KBM-7 (cell line): Measurements from ENCODE around the gene CRB1.

Source experiments
- DNase-seq: peaks from one replicate; pipeline ENCODE4 v3.0.0-alpha.2; 2015
- in situ Hi-C: fragments of 300-500 bp; cut with MboI; formaldehyde crosslinking; loops from 2 replicates; pipeline ENCODE4 v1.14.3; 2020; ENCODE audit warnings: low sequenced_read_pairs, low pct_unique_long_range_greater_than_20kb, mixed read lengths

Gene CRB1

DNA sequence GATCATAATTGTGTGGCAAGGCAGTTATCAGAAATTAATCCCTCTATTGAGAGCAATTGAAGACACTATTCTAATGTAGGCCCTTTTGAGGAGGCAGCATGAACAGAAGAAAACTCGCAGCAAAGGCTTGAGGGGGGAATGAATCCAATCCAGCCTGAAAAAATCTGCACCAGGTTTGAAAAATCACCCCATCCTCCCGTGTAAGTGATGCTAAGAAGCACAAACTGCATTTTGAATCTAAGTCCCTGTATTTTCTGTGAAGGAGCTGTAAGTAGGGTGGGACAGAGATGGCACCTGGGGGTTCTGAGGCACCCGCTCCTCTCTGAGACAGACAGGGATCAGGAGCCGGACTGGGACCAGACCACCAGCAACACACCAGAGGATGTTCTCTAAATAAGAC lies at the start of gene CRB1:
Gene CRB1 (plus strand): TSS at position 241 of the 400 bp plus-strand sequence. CDS start 161 bp downstream, outside the sequence.
- in situ Hi-C loops = no loop called here

DNA sequence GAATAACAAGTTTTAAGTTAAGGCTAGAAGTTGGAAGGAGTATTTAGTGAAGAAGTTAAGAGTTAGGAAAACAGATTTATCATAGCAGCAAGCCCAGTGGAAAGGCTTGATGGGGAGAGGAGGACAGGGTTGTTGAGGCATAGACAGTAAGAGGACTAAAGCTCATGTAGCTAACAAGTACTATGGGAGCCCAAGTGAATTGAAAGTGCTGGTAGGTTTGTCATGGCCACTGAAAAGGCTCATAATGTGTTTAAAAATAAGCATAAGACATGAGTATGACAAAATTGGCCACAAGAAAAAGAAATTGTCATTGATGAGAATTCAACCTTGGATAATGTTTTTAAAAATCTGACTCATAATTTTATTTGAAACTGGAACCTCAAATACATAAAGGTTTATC lies 49.2 kb upstream of the CRB1 start:
- in situ Hi-C loops = no loop called here
- no peak for DNase-seq

More for the DNA sequence above, at the start of gene CRB1:
- no peak for DNase-seq

DNA sequence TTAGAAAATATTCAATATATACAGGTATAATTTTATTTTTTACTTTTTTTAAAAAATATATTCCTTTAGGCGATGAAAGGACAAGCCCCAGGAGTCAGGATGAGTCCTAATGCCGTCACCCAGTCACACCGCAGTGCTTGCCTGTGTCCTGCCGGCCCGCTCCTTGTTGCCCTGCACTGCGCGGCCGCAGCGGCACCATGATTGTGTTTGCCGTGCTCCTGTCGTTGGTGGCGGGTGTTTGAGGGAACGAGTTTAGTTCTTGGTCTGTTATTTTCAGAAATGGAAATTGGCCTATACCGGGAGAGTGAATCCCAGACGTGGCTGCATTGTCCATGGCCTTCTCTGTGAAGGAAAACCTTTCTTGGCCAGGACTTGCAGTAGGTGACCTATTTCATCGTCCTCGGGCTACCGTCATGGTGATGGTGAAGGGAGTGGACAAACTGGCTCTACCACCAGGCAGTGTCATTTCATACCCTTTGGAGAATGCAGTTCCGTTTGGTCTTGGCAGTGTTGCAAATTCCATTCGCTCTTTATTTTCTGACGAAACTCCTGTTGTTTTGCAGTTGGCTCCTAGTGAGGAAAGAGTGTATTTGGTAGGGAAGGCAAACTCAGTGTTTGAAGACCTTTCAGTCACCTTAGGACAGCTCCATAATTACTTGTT lies 45.9 kb upstream of the CRB1 start:
- DNase-seq = no peak
- in situ Hi-C loops = no loop called here

DNA sequence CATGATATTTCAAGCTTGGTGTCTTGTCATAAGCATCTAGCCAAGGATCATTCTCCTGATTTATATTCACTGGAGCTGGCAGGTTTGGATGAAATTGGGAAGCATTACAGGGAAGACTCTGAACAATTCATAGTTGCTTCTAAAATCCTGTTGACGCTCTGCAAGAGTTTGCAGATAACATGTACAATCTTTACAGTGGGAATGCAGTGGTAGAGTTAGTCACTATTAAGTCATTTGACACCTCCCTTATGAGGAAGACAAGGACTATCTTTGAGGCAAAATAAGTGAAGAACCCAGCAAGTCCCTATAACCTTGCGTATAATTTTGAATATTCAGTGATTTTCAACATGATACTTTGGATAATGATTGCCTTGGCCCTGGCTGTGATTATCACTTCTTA lies 45.3 kb upstream of the CRB1 start:
- no peak for DNase-seq
- in situ Hi-C loops = no loop called here

DNA sequence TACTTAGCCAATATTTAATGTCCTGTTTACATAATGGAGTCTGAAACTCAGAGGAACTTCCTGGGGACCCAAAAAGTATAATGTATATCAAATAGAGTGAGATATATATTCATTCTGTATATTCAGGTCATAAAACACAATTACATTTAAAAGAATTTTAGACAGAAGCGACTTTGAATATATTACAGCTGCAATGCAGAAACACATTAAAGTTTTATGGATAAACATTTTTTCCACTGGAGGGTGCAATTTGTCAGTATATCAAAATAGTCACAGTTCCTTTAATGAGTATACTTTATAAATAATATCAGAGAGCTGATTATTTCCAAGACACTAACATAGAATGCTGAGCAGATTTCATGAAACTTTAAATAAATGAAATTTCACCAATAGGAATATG lies 43.9 kb upstream of the CRB1 start:
- in situ Hi-C loops = no loop called here
- no peak for DNase-seq

DNA sequence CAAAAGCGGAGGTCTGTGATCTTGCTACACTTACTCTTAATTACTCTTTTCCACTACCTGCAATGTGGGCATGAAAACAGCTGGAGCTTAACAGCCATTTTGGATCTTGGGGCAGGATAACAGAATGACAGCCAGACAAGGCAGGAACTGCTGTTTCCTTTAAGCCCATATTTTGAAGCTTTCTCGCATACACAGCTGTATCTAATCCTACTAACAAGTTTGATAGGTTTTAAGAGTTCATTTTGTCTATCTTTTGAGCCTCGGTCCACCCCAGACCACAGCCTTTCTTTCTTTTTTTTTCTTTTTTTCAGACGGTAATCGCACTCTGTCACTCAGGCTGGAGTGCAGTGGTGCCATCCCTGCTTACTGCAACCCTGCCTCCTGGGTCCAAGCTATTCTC lies 42.4 kb upstream of the CRB1 start:
- in situ Hi-C loops = no loop called here
- no peak for DNase-seq

DNA sequence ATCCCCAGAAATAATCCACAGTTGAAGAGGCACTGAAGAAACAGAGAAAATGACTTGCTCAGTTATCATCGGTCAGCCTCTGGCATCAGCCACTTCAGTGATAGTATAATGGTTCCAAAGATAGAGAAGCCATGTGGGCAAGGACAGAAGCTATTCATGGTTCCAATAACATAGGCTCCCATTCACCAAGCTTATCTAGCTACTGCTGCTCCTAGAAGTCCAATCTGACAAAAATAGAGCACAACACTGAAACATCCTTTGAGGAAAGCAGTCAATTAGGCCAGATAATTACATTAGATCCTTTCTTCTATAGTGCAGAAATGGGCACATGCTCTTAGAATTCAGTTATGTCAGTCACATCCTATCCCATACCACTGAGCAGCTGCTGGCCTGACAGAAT lies 33.5 kb upstream of the CRB1 start:
- in situ Hi-C loops = no loop called here

DNA sequence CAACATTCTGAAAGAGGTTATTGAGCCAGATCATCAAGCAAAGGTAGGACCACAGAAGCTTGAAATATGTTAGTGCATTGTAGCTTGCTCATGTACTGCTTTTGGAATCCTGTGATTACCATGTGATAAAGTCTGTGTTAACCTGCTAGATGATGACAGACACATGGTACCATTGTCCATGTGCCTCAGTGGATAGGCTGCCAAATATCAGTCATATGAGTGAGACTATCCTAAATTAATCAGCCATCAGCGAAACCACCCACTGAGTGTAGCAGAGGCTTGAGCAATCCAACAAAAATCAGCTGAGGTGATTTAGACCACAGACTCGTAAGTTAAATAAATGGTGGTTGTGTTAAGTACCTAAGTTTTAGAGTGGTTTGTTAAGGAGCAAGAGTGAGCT lies 32.7 kb upstream of the CRB1 start:
- in situ Hi-C loops = no loop called here
- DNase-seq = no peak

More for the DNA sequence above, 33.5 kb upstream of the CRB1 start:
- no peak for DNase-seq

DNA sequence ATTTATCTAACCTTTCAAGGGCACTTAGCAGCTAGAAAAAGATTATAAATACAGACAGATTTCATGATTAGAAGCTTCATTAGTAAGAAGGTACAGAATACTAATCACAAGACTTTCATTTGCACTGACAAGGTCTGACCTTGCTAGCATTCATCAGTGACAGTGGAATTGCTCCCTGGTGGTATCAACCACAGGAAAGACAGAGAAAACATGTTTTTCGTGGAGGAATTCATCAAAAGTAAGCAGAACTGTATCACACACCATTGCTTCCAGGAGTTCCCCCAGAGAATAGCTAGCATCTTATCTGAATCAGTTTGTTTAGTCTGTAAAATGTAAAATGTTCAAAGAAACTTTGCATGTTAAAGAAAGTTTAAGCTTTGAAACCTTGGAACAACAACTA lies 20.6 kb upstream of the CRB1 start:
- in situ Hi-C loops = no loop called here
- DNase-seq = no peak

DNA sequence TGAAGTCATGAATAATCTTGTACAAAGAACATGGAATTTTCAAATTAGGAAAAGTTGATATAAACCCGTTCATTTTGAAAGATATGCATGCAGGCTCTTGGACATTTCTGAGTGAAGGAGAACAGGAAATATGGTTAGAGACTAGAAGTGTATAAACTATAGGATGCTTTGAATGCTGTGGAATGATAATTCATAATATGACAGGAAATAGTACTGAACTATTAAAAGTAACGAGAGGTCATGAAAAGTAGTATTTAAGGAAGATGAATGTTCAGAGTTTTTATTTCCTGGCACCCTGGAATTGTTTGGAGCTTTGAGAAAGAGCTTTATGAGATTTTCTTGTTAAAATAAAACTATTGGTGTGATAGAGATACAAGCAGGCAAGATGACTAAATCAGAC lies 18.7 kb upstream of the CRB1 start:
- DNase-seq = no peak
- in situ Hi-C loops = no loop called here

DNA sequence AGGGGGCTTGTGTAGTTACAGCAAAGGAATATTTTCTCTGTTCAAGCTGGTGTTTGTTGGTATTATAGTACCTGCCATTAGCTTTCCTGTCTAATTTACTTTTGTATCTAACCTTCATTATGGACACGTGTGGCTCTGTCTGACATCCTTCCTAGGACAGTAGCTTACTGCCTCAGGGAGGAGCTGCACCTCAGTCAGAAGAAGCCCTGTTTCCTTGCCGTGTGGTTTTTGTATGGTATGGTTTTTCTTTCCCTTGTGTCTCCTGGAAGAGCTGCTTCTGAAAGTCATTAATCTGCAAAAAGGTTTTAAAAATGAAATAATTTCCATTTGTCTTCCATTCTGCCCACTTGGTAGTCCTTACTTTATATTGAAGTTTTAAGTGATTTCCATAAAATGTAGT lies 17.4 kb upstream of the CRB1 start:
- DNase-seq = no peak
- in situ Hi-C loops = no loop called here

DNA sequence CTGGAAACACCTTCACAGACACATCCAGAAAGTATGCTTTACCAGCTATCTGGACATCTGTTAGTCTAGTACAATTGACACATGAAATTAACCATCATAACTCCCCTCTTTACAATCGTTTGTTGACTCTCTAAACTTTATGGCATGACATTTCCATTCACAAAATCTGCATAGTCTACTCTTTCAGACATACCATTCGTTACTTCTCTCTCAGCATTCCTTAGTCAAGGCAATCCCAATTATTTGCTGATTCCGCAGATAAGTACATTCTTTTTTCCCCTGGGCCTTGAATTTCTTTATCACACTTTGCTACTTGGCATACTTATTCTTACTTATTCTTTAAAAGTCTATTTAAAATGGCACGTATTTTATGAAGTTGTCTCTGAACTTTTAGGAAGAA lies 15.1 kb upstream of the CRB1 start:
- no peak for DNase-seq
- in situ Hi-C loops = no loop called here

DNA sequence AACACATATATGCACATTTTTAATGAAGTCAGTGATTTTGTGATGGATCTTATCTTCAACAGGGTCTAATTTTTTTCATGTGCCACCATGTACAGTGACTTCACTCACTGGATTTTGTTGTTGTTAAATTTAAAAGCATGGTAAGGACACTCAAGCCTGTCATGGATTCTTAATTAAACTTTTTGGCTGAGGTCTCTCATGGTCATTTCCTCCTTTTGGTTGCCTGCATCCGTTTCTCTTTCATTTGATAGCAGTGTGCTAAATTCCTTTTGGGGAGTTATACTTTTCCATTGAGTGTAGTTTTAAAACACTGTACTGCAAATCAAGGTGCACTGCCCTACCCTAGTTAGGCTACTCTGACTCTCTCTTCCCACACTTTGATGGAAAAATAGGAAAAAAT lies 13.2 kb upstream of the CRB1 start:
- DNase-seq = peak; percentile 7
- in situ Hi-C loops = no loop called here

DNA sequence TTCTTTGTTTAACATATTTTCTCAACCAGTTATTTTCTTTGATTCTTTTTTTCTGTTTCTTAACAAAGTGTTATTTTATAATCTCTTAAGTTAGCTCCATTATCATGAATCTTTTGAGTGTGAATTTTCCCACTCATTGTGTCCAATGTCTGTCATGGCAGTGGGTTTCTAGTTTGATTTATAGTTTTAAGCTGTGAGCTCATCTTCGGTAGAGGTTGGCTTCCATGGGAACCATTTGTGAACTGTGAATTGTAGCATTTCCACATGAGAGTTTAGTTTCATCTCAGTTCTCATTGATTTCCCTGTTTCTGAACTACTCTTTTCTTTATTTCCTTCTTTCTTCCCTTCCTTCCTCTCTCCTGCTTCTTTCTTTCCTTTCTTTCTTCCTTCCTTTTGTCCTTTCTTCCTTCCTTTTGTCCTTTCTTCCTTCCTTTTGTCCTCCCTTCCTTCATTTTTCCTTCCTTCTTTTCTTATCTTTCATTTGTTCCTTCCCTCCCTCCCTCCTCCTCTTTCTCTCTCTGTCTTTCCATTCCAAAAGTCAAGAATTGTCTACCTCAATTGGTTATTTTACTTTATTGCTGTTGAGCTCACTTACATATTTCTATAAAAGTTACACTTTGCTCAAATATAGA lies 3.0 kb upstream of the CRB1 start:
- in situ Hi-C loops = no loop called here

DNA sequence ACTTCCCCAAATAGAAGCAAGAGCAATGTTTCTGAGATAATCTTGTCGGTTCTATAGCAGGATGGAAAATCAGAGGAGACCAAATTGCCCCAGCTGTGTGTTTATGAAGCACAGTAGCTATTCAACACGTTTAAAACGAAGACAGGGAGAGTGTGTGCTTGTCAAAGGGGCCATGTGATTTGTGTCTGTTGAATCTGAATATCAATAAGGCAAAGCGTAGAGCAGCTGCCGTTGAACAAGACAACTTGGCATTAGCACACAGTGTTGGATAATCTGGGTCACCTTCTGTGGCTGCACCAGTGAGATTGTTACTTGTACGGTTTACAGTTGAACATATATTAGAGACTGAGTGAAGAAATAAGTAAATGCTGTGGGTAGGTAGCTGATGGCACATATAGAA lies 1.0 kb downstream of the CRB1 start:
- in situ Hi-C loops = no loop called here
- DNase-seq = no peak

More for the DNA sequence above, 3.0 kb upstream of the CRB1 start:
- DNase-seq = no peak

DNA sequence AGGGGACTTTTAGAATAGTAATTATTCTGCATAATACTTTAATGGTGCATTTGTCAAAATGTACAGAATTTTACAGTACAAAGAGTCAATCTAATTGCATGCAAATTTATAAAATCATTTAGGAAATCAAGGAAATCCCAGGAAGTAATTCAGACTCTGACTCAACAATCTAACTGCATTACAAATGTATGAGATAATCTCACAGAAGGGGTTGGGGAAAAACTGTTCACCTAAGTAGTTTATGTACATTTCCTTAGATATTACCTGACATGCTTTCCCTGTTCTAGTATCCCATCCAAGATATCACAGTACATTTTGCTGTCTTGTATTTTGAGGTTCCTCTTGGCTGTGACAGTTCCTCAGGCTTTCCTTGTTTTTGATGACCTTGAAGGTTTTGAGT lies 4.7 kb downstream of the CRB1 start:
- in situ Hi-C loops = no loop called here
- no peak for DNase-seq

DNA sequence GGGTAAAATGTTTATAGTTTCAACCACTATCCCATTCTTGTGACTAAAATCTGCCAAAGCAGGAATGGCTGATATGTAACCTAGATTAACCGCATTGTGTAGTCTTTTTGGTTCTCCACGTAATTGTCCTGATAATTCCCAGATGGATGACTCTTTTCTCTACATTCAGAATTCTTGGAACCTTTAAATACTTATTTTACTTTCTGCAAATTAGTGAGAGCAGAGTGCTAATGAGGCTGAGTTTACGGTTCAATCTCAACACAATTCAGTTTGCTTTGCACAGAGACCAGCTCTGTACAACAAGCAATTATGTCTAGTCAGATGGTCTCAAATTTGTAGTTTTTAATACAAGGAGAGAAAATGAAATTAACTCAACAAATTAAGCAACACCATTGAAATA lies 9.1 kb downstream of the CRB1 start:
- in situ Hi-C loops = no loop called here
- DNase-seq = no peak

DNA sequence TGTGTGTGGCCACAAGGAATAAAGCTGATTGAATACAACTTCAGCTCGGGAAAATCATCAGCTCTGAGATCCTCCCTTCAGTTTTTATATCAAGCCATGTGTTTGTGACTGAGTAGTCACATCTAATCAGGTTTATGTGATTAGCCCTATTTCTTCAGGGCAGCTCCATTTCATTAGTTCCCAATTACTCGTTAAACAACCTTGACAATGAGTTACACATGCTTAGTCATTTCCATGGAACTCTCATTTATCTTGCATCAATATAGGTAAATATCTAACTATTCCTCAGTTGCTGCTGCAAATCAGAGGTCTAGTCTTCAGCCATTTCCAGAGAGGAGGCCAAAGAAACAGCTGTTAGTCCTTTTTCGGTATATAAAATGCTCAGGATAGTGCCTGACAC lies 16.3 kb downstream of the CRB1 start:
- DNase-seq = no peak
- in situ Hi-C loops = no loop called here

DNA sequence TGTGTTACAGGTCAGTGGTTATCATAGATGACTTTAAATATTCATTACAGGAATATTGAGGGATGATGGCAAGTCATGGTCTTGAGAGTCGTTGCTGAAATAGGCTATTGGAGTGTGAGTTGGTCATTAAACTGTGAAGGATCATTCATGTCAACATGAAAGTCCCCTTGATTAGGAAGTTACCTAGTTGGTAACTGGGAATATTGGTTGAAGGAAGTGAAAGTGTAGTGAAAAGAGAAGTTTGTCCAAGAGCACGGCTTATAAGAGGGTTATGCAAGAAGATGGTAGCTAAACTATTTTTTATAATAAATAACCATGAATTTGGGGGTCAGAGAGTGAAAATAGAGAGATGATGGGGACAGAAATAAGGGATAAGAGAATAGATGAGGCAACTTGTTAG lies 16.9 kb downstream of the CRB1 start:
- in situ Hi-C loops = no loop called here
- DNase-seq = no peak

DNA sequence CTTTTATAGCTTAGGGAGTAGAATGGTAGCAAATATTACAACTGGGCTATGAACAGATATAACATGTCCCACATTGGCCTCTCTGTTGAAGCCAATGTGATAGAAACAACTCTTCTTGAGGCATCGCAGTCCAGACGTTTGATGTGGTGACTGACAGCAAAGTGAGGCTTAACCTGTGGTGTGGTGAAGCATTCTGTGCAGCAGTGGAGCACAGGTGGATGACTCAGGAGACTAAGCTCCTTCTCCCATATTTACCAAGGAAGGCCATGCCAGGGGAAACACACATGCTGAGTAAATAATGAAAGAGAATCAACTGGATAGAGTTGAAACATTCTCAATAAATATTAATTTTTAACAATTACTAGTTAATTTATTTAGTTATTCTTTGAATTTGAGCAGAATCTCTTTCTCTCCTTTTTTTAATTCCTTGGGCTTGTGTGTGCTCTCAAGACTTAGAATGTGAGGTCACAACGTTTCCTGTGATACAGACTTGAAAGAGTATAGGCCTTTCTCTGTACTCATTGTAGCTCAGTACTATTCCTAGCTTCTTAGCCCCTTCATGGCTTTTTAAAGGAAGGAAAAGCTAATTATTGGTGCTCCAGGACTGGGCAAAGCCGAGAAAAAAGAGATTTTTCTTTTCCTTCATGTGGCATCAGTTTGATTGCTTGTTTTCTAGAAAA lies 17.6 kb downstream of the CRB1 start:
- no peak for DNase-seq
- in situ Hi-C loops = no loop called here

DNA sequence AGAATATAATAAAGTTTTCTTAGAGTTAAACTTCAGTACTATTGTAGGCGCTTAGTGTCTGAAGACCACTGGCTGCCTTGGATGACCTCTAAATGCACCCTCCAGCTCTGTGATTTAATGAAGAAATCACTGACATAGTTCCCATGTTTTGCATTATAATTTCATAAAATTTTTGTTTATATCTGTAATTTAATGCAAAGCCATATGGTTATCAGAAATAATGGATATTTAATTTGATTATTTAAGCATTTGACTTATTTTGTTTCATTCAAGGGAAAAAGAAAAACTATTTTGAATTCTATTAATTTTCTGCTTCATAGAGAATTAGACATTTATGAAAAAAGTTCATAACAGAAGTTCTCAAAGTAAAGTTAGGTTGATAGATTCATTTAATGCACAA lies 18.6 kb downstream of the CRB1 start:
- no peak for DNase-seq
- in situ Hi-C loops = no loop called here
